ENCODE measurements around the gene RTP4. TPM values are rescaled to one million over a fixed set of nuclear protein-coding genes. Genes with fewer than 3 reads are reported as not detected.

The RTP4 gene
- total RNA-seq, 1 donor: 4.0 TPM

- H2AFZ ChIP-seq (ENCODE audit: low read length): no peak overlapping the region
- H4K20me1 ChIP-seq (ENCODE audit: insufficient read depth, low read length): no peaks in the 10 kb centered on the region
- no peaks in the 10 kb centered on the region for H3K9me3 ChIP-seq (ENCODE audit: low read depth, low read length)
- no peak for TF ChIP-seq CTCF (IDR thresholded peaks at IDR 0.05; ENCODE audit: extremely low read depth, low read depth, low read length)
- H3K27me3 ChIP-seq (ENCODE audit: insufficient read depth, low read length): peaks cover 2% of the 10 kb centered on the region
- no peak overlapping the region for H3K4me3 ChIP-seq (ENCODE audit: insufficient read depth, low read length)
- H3K4me1 ChIP-seq (ENCODE audit: insufficient read depth, low read length): no peaks in the 10 kb centered on the region
- no peaks in the 10 kb centered on the region for H3K36me3 ChIP-seq (ENCODE audit: insufficient read depth, low read length)
- no peak for DNase-seq (ENCODE audit: insufficient read length, low spot score, missing footprints)
- no peaks in the 10 kb centered on the region for H3K79me2 ChIP-seq (ENCODE audit: insufficient read depth, low read length)
- no peak overlapping the region for H3K27ac ChIP-seq (ENCODE audit: low read depth, low read length)
- H3K4me2 ChIP-seq (ENCODE audit: insufficient read depth, low read length): no peak overlapping the region
Observed at GRCh38 chr3:187340578-187340977, 27.6 kb upstream of the RTP4 start.

GRCh38 chr3:187342255-187342654 lies 25.9 kb upstream of the RTP4 start:
- no peaks in the 10 kb centered on the region for H3K36me3 ChIP-seq (ENCODE audit: insufficient read depth, low read length)
- H4K20me1 ChIP-seq (ENCODE audit: insufficient read depth, low read length): no peaks in the 10 kb centered on the region
- no peak overlapping the region for H3K27ac ChIP-seq (ENCODE audit: low read depth, low read length)
- H3K79me2 ChIP-seq (ENCODE audit: insufficient read depth, low read length): no peaks in the 10 kb centered on the region
- peaks cover 2% of the 10 kb centered on the region for H3K27me3 ChIP-seq (ENCODE audit: insufficient read depth, low read length)
- no peak for TF ChIP-seq CTCF (IDR thresholded peaks at IDR 0.05; ENCODE audit: extremely low read depth, low read depth, low read length)
- H3K4me3 ChIP-seq (ENCODE audit: insufficient read depth, low read length): no peak overlapping the region
- H3K4me1 ChIP-seq (ENCODE audit: insufficient read depth, low read length): no peaks in the 10 kb centered on the region
- no peak for DNase-seq (ENCODE audit: insufficient read length, low spot score, missing footprints)
- H3K4me2 ChIP-seq (ENCODE audit: insufficient read depth, low read length): no peak overlapping the region
- H2AFZ ChIP-seq (ENCODE audit: low read length): no peak overlapping the region
- no peaks in the 10 kb centered on the region for H3K9me3 ChIP-seq (ENCODE audit: low read depth, low read length)

GRCh38 chr3:187343670-187344069 lies 24.5 kb upstream of the RTP4 start:
- H3K9me3 ChIP-seq (ENCODE audit: low read depth, low read length): no peaks in the 10 kb centered on the region
- H2AFZ ChIP-seq (ENCODE audit: low read length): no peak overlapping the region
- H3K79me2 ChIP-seq (ENCODE audit: insufficient read depth, low read length): no peaks in the 10 kb centered on the region
- TF ChIP-seq CTCF (IDR thresholded peaks at IDR 0.05; ENCODE audit: extremely low read depth, low read depth, low read length): no peak
- DNase-seq (ENCODE audit: insufficient read length, low spot score, missing footprints): no peak
- no peaks in the 10 kb centered on the region for H3K36me3 ChIP-seq (ENCODE audit: insufficient read depth, low read length)
- no peaks in the 10 kb centered on the region for H3K27me3 ChIP-seq (ENCODE audit: insufficient read depth, low read length)
- no peak overlapping the region for H3K27ac ChIP-seq (ENCODE audit: low read depth, low read length)
- H3K4me2 ChIP-seq (ENCODE audit: insufficient read depth, low read length): no peak overlapping the region
- H4K20me1 ChIP-seq (ENCODE audit: insufficient read depth, low read length): no peaks in the 10 kb centered on the region
- no peaks in the 10 kb centered on the region for H3K4me1 ChIP-seq (ENCODE audit: insufficient read depth, low read length)
- H3K4me3 ChIP-seq (ENCODE audit: insufficient read depth, low read length): no peak overlapping the region

GRCh38 chr3:187352581-187353575 lies 15.3 kb upstream of the RTP4 start:
- DNase-seq (ENCODE audit: insufficient read length, low spot score, missing footprints): no peak
- Histone ChIP-seq H4K20me1 (ENCODE audit: insufficient read depth, low read length) (no peaks in the 10 kb centered on the region), H2AFZ (ENCODE audit: low read length) (no peak overlapping the region), H3K79me2 (ENCODE audit: insufficient read depth, low read length) (no peaks in the 10 kb centered on the region), H3K36me3 (ENCODE audit: insufficient read depth, low read length) (no peaks in the 10 kb centered on the region), H3K4me1 (ENCODE audit: insufficient read depth, low read length) (no peaks in the 10 kb centered on the region), H3K4me3 (ENCODE audit: insufficient read depth, low read length) (no peak overlapping the region), H3K4me2 (ENCODE audit: insufficient read depth, low read length) (no peak overlapping the region), H3K9me3 (ENCODE audit: low read depth, low read length) (no peaks in the 10 kb centered on the region), H3K27me3 (ENCODE audit: insufficient read depth, low read length) (peaks cover 4% of the 10 kb centered on the region), H3K27ac (ENCODE audit: low read depth, low read length) (no peak overlapping the region)
- no peak for TF ChIP-seq CTCF (IDR thresholded peaks at IDR 0.05; ENCODE audit: extremely low read depth, low read depth, low read length)
